GM19463 (cell line): ENCODE data around the gene KIAA1328.
"Not testable (repeated sequence)": the region's sequence is repeated elsewhere in the genome, so short reads cannot be mapped to it uniquely, and the experiment has no call there.

Experiments used
- ATAC-seq: cut with Tn5 transposase; IDR thresholded peaks from one replicate; pipeline ENCODE4 v1.9.1; 2021; ENCODE audit warnings: mild to moderate bottlenecking, moderate library complexity; ENCODE audit not compliant: unreplicated experiment

Gene KIAA1328

DNA sequence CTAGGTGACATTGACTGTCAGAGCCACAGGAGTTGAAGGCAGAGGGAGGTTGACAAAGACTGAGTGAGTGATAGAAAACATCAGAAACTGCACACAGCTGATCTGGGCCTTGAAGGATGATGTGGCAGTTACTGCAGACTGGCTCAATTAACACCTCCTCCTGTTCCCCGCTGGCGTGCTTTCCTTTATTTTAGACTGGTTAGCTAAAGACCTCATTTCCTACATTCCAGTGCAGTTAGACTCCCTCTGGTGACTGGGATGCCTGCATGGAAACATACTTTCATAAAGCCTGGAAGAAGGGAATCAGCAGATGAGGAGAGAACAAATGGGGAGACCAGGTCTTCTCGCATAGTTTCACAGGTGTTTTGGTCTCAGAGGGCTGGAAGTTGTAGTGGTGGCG is 7.2 kb upstream of the KIAA1328 start:
- no peak for ATAC-seq

DNA sequence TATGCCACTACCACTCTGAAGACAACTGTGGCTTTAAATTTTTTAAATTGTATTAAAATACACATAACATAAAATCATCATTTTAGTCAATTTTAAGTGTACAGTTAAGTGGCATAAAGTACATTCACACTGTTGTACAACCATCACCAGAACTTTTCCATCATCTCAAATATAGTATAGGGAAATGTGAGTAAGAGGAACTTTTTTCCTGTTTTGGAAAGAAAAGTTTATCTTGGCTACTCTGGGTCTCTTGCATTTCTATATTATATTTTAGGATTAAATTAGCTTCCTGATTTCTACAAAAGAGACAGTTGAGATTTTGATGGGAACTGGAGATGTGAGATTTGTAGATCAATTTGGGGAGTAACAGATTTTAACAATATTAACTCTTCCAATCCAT is 3.4 kb upstream of the KIAA1328 start:
- no peak for ATAC-seq

DNA sequence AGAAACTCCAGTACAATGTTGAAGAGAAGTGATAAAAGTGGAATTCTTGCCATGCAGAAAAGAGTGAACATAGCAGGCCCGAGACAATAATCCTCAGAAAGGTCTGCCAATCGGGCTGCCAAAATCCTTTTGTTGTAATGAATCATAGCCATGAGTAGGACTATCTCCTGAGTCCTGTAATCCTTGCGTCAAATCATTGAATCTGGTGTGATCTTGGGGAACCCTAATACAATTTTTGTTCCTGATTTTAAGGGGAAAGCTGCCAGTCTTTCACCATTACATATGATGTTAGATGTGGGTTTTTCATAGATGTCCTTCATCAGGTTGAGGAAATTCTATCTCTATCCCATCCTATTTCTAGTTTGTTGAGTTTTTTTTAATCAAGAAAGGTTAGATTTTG is 2.4 kb upstream of the KIAA1328 start:
- ATAC-seq: no peak

DNA sequence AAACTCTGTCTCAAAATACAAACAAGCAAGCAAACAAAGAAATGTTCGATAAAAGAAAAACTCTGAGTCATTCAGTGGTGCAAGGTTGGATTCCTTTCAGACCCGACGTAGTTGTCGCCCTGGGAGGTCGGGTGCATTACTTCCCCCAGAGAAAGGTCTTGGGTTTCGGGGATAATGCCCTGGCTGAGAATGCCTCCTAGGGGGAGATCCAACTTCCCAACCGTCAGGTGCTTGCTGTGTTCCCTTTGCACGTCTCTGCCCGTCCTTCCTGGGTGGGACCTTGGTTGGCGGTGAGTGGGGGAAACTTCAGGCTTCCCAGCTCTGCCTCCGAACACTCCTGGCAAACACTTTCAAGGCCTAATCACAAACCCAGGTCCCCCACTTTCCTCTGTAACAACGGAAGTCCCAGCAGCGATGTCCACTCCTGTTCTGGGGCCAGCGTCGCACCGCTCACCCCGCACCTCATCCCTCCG is 734 bp upstream of the KIAA1328 start:
- ATAC-seq: no peak

DNA sequence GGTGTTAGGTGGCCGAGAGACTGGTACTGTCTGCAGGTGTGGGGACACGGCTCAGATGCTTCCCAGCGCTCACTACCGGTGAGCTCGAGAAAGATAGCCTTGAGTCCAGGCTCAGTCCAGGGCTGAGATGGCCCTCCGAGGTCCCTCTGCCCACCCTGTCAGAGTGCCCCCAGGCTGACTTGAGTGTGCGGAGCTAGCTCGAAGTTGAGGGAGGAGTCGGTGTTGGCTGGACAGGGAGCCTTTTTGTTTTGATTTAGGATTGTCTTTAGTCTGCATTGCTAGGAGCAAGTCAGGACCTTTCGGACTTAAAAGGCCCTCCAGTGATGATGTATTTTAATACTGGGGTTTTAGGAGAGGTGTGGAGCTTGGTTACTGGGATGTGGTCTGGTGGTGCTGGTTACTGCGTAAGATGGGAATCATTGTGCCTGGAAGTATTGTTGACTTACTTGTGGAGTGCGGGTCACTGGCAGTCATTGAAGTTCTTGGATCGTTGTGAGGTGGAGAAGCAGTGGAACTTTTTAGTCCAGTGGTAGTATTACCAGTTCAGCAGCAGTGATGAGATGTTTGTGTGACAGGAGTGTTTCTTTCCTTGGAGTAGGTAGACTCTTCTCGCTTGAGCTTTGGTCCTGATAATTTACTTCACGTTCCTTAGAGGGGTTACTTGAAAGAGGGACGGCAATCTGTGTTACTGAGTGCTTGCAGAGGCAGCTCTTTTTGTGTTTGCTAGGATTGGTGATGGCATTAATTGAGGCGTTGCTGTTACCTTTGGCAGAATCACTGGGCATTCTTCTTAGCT is 633 bp downstream of the KIAA1328 start:
- ATAC-seq: no peak

DNA sequence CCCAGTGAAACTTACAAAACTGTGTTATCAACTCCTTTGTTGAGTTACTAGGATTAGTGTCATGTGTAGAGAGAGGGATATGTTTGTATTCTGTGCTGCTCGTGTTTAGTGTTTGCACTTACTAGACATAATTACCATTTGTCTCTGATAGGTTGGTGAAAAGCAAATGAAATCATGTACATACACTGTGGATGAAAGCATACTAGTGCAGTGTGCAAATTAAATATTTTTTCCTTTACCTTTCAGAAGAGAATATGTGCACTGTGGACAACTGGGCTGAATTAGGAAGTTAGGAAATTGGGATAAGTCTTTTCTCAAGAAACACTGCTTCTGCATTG is 1.2 kb downstream of the KIAA1328 start:
- no peak for ATAC-seq

DNA sequence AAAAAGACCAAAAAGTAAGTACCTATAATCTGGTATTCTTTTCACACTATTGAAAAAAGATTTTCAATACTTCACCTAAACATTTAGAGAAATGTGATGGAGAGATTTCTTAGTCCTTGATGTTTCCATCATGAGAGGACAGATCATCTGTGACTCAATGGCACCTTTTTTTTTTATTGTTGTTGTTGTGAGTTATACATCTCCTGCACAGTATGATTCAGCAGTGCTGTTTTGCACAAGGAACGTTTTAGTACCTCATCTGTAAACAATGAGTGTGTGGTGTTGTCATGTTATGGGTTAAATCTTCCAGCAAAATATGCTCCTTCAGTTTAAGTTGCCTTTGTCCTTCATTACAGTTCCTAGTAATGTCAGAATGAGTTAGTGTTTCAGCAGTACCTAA is 2.2 kb downstream of the KIAA1328 start:
- no peak for ATAC-seq

DNA sequence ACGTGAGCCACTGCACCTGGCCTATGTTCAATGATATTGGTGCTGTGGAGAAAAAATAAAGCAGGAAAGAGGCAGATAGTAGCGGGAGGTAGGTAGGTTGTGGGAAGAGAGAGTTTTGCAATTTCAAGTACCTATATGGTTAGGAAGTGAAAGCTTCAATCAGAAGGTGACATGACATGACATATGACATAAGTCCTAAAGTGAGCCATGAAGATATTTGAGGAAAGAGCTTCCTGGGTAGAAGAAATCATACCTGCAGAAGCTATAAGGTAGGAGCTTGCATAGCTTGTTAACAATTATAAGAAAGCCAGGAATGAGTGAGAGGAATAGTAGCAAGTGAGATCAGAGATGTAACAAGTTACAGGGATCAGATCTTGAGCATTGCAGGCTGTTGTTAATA is 4.2 kb downstream of the KIAA1328 start:
- no peak for ATAC-seq

DNA sequence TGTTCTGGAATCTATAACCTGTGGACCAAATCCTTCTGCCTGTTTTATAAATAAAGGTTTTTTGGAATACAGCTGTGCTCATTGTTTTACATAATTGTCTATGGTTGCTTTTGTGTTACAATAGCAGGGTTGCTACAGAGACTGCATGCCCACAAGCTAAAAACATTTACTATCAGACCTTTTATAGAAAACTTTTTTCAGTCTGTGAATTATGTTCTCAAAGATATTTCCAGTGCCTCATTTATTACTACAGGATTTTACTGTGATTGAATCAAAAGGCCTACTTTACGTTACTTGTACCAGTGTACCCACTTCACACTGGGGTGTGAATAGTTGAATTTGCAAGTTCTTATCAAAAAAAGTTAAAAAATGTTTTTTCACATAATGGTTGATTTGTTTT is 7.0 kb downstream of the KIAA1328 start:
- no peak for ATAC-seq

DNA sequence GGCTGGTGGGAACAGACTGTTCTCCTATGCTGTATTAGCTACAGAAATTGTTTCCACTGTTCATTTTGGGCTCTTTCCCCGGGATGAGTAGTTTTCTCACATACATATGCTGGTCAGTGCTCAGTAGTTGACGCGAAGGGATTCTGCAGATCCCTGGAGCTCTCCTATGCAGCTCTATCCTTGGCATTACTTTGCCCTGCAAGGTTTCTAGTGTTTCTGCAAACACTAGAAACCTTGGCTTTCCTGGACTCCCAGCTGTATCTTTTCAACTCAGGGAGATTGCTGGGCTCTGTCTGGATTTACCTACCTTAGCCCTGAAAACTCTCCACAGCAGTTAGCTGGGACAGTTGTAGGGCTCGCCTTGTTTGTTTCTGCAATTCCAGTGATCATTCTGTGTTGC is 10.9 kb downstream of the KIAA1328 start:
- ATAC-seq: no peak

DNA sequence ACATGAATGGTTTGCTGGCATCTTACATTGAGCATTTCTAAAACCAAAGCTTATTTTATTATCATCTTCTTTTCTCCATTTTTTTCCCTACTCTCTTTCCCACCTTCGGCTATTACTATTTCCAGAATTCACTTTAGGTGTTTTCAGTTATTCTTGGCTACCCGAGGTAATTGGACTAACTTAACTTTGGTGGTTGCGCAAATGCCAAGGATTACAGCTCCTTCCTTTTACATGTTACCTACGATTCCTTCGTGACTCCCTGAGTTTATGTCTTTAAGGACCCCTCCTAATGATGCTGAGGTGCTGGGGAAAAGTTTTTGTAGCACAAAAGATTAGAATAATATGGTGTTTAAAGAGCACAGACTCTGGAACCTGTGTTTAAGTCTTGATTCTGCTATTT is 14.3 kb downstream of the KIAA1328 start:
- ATAC-seq: no peak

DNA sequence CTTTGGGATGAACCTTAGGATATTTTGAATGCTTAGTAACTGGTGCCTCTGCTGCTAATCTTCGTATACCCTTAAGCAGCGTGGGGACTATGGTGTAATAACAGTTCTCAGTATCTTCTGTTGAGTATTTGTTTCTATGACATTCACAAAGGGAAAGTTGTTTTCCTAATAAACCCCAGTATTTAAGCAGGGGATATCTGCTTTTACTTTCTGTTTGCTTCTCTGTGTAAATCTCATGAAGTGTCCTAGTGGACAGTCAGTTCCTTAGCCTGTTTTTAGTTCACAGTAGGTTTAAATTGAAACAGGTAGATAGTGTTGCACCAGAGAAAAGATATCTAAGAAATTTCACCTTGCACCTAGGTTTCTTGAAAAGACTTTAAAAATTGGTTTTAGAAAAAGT is 14.9 kb downstream of the KIAA1328 start:
- ATAC-seq: no peak

DNA sequence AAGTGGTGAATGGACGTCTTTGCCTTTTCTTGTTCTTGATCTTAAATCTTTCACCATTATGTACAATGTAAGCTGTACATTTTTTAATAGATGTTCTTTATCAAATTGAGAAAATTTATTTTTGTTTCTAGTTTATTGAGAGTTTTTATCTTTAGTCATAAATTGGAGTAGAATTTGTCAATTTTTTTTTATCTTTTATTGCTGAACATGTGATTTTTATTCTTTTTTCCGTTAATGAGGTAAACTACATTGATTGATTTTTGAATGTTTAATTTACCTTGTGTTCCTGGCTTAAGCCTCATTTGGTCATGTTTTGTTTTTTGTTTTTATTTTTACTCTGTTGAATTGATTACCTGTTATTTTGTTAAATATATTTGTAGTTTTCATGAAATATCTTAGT is 19.7 kb downstream of the KIAA1328 start:
- no peak for ATAC-seq

DNA sequence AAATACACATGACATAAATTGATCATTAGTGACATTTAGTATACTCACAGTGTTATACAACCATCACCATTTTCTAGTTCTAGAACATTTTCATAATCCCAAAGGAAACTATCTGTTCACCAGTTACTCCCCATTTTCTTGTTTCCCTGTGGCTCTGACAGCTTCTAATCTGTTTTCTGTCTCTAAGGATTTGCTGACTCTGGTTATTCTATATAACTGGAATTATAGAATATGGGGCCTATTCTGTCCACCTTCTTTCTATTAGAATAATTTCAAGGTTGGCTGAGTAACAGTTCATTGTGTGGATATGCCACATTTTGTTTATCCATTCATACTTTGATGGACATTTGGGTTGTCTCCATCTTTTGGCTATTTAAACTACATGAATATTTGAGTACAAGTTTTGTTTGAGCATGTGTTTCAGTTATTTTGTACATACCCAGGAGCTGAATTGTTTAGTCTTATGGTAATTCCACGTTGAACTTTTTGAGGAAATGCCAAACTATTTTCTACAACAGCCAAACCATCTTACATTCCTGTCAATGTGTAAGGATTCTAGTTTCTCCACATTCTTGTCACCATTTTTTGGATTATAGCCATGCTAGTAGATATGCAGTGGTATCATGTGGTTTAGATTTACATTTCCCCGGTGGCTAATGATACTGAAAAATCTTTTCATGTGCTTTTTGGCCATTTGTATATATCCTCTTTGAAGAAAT is 20.5 kb downstream of the KIAA1328 start:
- ATAC-seq: no peak

DNA sequence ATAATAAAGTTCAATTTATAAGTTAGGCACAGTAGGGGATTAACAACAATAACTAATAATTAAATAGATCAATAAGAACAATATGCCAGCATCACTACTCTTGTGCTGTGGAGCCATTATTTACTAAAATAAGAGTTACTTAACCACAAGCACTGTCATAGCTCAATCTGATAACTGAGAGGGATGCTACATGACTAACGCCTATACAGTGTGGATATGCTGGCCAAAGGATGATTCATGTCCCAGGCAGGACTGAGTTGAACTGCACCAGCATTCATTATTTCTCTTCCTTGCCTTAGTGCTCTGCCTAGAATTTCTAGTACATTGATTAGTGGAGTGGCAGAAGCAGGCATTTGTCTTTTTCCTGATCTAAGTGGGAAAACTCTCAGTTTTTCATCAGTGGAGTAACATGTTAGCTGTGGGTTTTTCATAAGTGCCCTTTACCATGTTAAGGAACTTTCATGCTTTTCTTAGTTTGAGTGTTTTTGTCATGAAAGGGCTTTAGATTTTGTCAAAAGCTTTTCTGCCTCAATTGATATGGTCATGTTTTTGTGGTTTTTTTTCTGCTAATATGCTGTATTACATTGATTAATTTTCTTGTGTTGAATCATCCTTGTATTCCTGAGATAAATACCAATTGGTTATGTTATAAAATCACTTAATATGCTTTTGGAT is 21.7 kb downstream of the KIAA1328 start:
- ATAC-seq: no peak

DNA sequence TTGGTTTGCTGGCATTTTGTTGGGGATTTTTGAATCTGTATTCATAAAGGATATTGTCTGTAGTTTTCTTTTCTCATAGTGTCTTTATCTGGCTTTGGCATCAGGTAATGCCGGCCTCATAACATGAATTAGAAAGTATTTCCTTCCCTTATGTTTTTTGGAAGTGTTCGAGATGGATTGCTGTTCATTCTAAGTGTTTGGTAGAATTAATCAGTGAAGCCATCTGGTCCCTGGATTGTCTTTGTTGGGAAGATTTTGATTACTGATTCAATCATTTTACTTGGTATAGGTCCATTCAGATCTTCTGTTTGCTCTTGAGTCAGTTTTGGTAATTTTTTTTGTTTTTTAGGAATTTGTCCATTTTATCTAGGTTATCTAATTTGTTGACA is 22.3 kb downstream of the KIAA1328 start:
- no peak for ATAC-seq

DNA sequence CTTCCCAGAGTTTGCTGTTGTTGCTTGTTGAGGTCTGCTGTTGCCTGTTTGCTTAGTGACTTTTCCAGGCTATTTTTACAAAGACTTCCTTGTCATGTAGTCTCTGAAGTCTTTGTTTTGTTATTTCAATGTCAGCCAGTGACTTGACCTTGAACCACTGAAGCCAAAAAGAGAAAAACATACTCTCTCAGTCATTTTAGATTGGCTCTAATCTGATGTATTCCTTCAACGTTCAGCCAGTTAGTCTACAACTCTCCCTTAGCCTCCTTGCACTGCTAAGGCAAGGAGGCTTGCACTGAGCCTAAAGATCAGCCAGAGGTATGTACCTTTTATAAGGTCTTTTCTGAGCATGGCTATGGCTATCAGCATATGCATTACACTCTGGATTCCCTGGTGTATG is 27.9 kb downstream of the KIAA1328 start:
- ATAC-seq: no peak

DNA sequence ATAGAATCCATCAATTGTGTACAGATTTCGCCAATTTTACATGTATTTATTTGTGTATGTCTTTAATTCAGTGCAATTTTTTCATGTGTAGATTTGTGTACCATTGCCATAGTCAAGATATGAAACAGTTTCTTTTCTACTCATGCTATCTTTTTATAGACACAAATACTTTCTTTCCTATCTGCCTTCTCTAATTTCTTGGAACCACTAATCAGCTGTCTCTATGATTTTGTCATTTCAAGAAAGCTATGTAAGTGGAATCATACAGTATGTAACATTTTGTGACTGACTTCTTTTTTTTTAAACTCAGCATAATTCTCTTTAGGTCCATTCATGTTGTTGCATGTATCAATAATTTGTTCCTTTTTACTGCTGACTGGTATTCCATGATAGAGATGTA is 33.3 kb downstream of the KIAA1328 start:
- no peak for ATAC-seq

DNA sequence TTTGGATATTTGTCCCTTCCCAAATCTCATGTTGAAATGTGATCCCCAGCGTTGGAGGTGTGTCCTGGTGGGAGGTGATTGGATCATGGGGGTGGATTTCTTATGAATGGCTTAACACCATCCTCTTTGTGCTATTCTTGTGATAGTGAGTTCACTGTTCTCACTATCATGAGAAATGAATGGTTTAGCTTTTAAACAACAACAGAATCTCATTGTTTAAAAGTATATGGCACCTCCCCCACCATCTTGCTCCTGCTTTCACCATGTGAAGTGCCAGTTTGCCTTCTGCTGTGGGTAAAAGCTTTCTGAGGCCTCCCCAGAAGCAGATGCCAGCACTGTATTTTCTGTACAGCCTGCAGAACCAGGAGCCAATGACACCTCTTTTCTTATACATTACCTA is 38.1 kb downstream of the KIAA1328 start:
- ATAC-seq: no peak

DNA sequence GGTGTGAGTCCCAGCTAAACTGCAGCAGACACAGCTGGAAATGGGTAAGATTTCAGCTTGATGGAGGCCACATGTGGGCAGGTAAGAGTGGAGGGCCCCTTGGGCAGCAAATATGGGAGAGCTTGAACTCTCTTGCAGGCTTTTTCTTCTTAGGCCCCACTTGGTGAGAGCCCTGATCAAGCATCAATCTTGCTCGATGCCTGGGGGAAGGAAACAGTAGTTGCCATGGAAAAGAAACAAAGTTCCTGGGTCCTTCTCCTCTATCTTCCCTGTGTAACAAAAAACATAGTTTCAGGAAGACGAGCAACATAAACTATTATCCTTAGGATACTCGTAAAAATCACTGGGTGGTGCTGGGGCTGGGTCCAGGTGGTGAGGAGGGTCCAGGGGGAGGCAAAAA is 42.9 kb downstream of the KIAA1328 start:
- ATAC-seq: no peak

DNA sequence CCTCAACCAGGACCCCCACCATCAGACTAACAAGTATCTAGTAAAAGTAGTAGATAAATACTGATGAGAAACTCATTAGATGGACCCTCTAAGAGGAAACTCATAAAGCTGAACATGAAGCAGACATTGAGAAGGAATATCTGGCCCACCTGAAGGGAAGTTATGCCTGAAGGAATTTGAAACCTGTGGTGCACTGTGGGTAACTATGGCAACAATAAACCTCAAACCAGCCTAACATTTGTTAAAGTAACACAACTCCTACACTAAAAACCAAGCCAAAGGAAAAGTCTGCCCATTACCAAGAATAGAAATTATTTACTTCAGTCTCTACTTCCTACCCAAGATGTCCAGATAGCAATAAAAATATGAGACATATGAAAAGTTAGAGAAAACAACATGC is 43.4 kb downstream of the KIAA1328 start:
- no peak for ATAC-seq

DNA sequence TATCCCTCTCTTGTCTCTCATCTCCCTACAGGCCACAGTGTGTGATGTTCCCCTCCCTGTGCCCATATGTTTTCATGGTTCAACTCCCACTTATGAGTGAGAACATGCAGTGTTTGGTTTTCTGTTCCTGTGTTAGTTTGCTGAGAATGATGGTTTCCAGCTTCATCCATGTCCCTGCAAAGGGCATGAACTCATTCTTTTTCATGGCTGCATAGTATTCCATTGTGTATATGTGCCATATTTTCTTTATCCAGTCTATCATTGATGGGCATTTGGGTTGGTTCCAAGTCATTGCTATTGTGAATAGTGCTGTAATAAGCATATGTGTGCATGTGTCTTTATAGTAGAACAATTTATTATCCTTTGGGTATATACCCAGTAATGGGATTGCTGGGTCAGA is 44.9 kb downstream of the KIAA1328 start:
- not testable (repeated sequence) for ATAC-seq
